BE2C (cell line): ENCODE data around the gene CARMIL3.

ENCODE experiments used
- DNase-seq: peaks from one replicate; pipeline ENCODE4 v3.0.0-alpha.2; 2020
- H3K27me3 ChIP-seq: fragments of 250-450 bp; sonication (Bioruptor Pico); 2 replicates; pipeline ENCODE4 v1.5.1; 2020; ENCODE audit warnings: mild to moderate bottlenecking
- H3K36me3 ChIP-seq: fragments of 250-450 bp; sonication (Bioruptor Pico); 2 replicates; pipeline ENCODE4 v1.5.1; 2020; ENCODE audit warnings: mild to moderate bottlenecking
- H3K4me1 ChIP-seq: fragments of 250-450 bp; sonication (Bioruptor Pico); 2 replicates; pipeline ENCODE4 v1.5.1; 2020
- H3K4me3 ChIP-seq: 2 replicates; pipeline ENCODE4 v1.5.1; 2011; ENCODE audit warnings: low read depth, low read length
- H3K9me3 ChIP-seq: fragments of 250-450 bp; sonication (Bioruptor Pico); 2 replicates; pipeline ENCODE4 v1.5.1; 2020
- TF ChIP-seq, protein P1 (sequence below): IDR thresholded peaks from 2 replicates; pipeline ENCODE4 v1.5.1; 2012; ENCODE audit warnings: mild to moderate bottlenecking, low read depth, low read length

Gene CARMIL3

DNA sequence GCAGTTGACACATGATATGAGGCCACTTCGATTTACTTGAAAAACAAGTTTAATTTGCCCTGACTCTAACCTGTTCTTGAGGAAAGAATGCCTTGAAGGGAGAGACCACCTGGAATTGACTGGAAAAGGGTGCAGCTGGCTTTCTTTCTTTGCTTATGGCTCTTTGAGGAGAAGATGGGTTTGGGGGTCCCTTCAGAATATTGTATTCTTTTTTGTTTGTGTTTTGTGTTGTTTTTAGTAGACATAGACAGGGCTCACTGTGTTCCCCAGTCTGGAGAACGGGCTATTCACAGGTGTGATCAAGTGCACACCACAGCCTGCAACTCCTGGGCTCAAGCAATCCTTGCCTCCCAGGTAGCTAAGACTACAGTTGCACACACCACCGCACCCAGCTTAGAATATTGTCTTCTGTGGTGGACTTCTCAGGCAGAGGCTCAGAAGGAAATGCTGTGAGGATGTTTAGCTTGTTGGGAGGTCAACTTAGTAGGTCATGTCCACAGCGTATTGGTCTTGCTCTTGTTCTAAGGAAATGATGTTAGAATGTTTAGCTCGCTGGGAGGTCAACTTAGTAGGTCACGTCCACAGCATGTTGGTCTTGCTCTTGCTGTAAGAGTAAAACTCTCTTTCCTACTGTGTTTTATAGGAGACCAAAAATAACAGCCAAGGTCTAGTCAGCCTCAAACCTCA, 64.5 kb downstream of the CARMIL3 start:
- Histone ChIP-seq H3K36me3 (peaks cover 8% of the 10 kb centered on the region), H3K4me3 (no peak overlapping the region), H3K9me3 (no peaks in the 10 kb centered on the region), H3K4me1 (no peaks in the 10 kb centered on the region; the same call in 1 of the 2 replicates), H3K27me3 (no peaks in the 10 kb centered on the region)
- DNase-seq: no peak
- TF ChIP-seq, protein P1, sequence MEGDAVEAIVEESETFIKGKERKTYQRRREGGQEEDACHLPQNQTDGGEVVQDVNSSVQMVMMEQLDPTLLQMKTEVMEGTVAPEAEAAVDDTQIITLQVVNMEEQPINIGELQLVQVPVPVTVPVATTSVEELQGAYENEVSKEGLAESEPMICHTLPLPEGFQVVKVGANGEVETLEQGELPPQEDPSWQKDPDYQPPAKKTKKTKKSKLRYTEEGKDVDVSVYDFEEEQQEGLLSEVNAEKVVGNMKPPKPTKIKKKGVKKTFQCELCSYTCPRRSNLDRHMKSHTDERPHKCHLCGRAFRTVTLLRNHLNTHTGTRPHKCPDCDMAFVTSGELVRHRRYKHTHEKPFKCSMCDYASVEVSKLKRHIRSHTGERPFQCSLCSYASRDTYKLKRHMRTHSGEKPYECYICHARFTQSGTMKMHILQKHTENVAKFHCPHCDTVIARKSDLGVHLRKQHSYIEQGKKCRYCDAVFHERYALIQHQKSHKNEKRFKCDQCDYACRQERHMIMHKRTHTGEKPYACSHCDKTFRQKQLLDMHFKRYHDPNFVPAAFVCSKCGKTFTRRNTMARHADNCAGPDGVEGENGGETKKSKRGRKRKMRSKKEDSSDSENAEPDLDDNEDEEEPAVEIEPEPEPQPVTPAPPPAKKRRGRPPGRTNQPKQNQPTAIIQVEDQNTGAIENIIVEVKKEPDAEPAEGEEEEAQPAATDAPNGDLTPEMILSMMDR: no peak

DNA sequence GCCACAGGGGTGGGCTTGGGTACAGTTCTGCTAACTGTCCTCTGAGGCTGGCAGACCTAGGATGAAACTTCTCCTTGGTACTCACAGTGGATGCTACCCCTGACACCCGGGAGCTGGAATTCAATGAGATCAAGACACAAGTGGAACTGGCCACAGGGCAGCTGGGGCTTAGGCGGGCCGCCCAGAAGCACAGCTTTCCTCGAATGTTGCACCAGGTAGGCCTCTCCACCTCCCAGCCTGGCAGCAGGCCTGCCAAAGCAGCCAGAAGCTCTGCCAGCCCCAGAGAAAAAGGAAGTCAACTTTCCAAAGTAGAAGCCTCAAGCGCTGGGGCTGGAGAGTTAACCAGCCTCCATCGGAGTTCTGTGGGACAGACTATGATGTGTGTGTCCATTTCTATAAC, 65.4 kb downstream of the CARMIL3 start:
- Histone ChIP-seq H3K36me3 (peaks cover 14% of the 10 kb centered on the region), H3K4me1 (no peaks in the 10 kb centered on the region; the same call in 1 of the 2 replicates), H3K4me3 (no peak overlapping the region), H3K27me3 (no peaks in the 10 kb centered on the region), H3K9me3 (no peaks in the 10 kb centered on the region)
- TF ChIP-seq, protein P1: no peak
- DNase-seq: no peak
